ENCODE results near the gene FAM131B. TPM values are rescaled to one million over a fixed set of nuclear protein-coding genes. Genes with fewer than 3 reads are reported as not detected.
A peak's percentile ranks its signal among the peaks of the same experiment; 100 is the strongest.

The FAM131B gene
- total and polyA plus RNA-seq, 9 of the 15 experiments (the other 6 are each of a cell fraction or from before 2014, with no cell fraction given): 0.03 to 0.04 TPM; not detected in 7

- TF ChIP-seq ARID4B (CRISPR knock-in tag; IDR thresholded peaks at IDR 0.05) (0 out of 2 replicates have a peak, but pooled peaks have one; percentile 33), ZNF217 (CRISPR knock-in tag; IDR thresholded peaks at IDR 0.05) (no peak), CREB3 (tag; conservative IDR thresholded peaks at IDR 0.05; ENCODE audit: low read depth) (no peak), UBTF (IDR thresholded peaks at IDR 0.05; ENCODE audit: borderline replicate concordance in 1 of 2, low read depth in 2 of 2, low read length in 2 of 2) (no peak), POLR2G (IDR thresholded peaks at IDR 0.05; ENCODE audit: low read depth, low read length) (peak; percentile 45; the same call in 1 of the 2 replicates), THRB (CRISPR knock-in tag; conservative IDR thresholded peaks at IDR 0.05) (peak; percentile 42; the same call in 1 of the 2 replicates)
Observed at GRCh38 chr7:143389316-143390103, 27.0 kb upstream of the FAM131B start (continued).
